HG02610 (cell line): ENCODE data around the gene NNMT.
A peak's percentile ranks its signal among the peaks of the same experiment; 100 is the strongest.
"Not testable (repeated sequence)": the region's sequence is repeated elsewhere in the genome, so short reads cannot be mapped to it uniquely, and the experiment has no call there.

ENCODE experiments used
- ATAC-seq: cut with Tn5 transposase; IDR thresholded peaks from one replicate; pipeline ENCODE4 v1.9.1; 2021; ENCODE audit warnings: mild to moderate bottlenecking, moderate library complexity; ENCODE audit not compliant: unreplicated experiment

NNMT gene

GRCh38 chr11:114307524-114308203 is 11.5 kb downstream of the NNMT start:
- no peak for ATAC-seq

DNA sequence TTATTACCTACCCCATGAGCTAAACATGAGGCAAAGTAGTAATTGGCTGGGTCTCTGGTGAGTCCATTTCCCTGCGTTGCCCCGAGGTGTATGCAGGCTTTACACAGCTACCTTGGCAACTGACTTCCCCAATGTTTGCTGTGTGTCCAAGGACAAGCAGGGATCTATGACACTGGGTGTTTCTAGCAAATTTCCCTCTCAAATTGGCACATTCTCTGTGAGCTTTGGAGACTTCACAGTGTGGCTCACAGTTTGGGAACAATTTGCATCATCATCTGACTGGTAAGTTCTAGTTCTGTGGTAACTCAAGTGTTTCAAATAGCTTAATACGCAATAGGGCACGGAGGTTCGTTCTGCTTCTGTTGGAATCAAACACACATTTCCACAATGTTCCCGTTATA is 12.5 kb downstream of the NNMT start:
- ATAC-seq: no peak

GRCh38 chr11:114309517-114309916 is 13.3 kb downstream of the NNMT start:
- no peak for ATAC-seq

DNA sequence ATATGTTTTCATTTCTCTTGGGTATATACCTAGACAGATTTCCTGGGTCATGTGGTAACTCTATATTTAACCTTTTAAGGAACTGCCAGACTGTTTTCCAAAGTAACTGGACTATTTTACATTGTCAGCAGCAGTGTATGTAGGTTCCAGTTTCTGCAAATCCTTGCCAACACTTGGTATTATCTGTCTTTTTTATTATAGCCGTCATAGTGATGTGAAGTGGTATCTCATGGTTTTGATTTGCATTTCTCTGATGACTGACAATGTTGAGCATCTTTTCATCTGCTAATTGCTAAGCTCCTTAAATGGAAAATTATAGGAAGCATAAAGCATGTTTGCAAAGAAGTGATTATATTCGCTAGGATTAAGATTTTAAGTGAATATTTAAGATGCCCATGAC is 13.9 kb downstream of the NNMT start:
- ATAC-seq: no peak

DNA sequence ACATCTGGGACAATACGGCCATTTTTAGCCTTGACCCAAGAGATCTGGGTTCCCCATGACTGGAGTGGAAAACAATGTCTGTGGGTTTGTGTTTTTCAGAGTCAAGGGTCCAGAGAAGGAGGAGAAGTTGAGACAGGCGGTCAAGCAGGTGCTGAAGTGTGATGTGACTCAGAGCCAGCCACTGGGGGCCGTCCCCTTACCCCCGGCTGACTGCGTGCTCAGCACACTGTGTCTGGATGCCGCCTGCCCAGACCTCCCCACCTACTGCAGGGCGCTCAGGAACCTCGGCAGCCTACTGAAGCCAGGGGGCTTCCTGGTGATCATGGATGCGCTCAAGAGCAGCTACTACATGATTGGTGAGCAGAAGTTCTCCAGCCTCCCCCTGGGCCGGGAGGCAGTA is 15.7 kb downstream of the NNMT start:
- no peak for ATAC-seq

- no peak for ATAC-seq
These were observed 17.9 kb downstream of the NNMT start for GRCh38 chr11:114314096-114314495.

- no peak for ATAC-seq
These were observed 19.7 kb downstream of the NNMT start for GRCh38 chr11:114315749-114316368.

- ATAC-seq: no peak
These were observed 21.0 kb downstream of the NNMT start for GRCh38 chr11:114316980-114317786.

GRCh38 chr11:114317787-114318137 is 21.6 kb downstream of the NNMT start:
- no peak for ATAC-seq

GRCh38 chr11:114318361-114318760 is 22.2 kb downstream of the NNMT start:
- ATAC-seq: no peak

DNA sequence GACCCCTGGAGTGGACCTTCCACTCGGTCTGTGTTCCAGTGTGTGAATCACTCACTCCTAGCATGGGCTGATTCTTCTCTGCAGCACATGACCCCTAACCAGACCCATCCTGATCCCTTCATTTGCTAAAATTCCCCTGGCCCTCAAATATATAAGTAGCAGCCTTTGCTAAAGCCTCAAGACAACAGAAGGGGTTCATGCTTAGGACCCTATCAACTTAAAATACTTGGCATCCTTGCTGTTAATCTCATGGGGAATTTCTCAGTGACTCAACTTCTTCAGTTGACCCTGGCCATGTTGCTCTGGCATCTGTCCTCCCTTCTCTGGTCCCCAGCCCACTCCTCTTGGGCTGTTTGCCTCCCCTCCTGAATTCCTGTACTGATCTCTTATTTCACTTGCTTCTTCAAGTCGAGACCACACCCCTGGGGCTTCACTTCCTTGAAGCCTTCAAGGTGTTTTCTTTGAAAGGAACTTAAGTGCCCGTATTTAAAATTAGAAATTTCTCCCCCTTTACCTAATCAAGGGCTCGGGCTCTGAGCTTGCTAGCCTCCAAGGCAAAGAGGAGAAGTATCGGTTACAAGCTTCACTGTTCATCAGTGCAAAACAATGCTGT is 23.6 kb downstream of the NNMT start:
- ATAC-seq: no peak

GRCh38 chr11:114321621-114322257 is 25.5 kb downstream of the NNMT start:
- no peak for ATAC-seq

DNA sequence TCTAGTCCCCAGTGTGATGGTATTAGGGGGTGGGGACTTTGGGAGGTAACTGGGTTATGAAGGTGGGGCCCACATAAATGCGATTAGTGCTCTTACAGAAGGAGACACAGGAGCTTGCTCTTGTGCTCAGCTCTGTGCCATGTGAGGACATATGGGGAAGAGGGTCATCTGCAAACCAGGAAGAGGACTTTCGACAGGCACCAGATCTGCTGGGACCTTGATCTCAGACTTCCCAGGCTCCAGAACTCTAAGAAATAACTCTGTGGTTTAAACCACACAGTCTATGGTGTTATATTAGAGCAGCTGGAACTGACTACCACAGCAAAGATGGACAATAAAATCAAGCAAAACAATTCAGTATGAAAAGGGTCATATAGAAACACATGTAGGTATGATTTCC is 26.7 kb downstream of the NNMT start:
- no peak for ATAC-seq

DNA sequence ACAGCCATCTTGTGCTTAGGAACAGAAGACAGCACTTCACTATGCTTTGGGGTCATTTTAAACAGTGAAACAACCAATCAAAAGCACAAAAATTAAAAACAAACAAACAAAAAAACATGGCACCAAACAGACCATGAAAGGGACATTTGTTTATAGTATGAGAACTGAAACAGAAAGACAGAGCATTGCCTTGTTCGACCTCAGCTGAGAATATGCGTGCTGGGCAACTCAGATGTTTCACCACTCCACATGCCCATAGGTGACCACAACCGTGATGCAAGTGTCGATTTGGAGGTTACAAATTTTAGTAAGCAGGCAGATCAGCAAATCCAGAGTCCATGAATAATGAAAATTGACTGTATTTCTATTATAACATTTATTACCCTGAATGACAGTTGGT is 30.0 kb downstream of the NNMT start:
- ATAC-seq: no peak

GRCh38 chr11:114326776-114327175 is 30.6 kb downstream of the NNMT start:
- ATAC-seq: no peak

DNA sequence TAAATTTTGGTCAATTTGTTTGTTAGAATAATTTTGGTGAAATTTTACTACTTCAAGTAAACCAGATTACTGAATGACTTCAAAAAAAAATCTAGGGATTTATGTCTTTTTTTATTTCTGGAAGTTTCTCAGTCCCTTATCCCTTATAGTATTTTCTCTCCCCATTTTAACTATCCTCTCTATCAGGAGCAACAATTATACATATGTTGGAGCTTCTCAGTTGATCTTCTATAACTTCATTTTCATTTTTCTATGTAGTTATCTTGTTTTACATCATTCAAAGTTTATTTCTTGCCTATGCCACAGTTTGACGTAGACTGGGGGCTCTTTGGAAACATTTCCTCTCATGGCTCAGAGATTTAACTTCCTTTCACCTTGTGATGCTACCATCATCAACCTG is 34.2 kb downstream of the NNMT start:
- ATAC-seq: no peak

GRCh38 chr11:114340311-114341131 is 44.3 kb downstream of the NNMT start:
- ATAC-seq: peak; percentile 48

GRCh38 chr11:114341667-114342066 is 45.5 kb downstream of the NNMT start:
- not testable (repeated sequence) for ATAC-seq

- ATAC-seq: no peak
These were observed 46.3 kb downstream of the NNMT start for GRCh38 chr11:114342476-114342875.

- no peak for ATAC-seq
These were observed 46.8 kb downstream of the NNMT start for GRCh38 chr11:114343020-114343419.
